Small intestine (tissue), 16 donors: ENCODE measurements around the gene ZCCHC9. TPM values are rescaled to one million over a fixed set of nuclear protein-coding genes. Genes with fewer than 3 reads are reported as not detected.
"Not testable (repeated sequence)": the region's sequence is repeated elsewhere in the genome, so short reads cannot be mapped to it uniquely, and the experiment has no call there.

ENCODE experiments used
- DNase-seq, 2 donors: peaks; one replicate each; pipeline versions ENCODE4 v3.0.0 to v3.0.0-alpha.2; 2013
- FAIRE-seq: peaks from 2 replicates; lab custom pipeline; 2012; peaks lifted over from hg19 to GRCh38; lab: Jason Lieb, UNC
- H3K27ac ChIP-seq, 3 donors: one replicate each; pipeline ENCODE4 v1.5.1; 2013; ENCODE audit warnings: low read length in 2 of 3, mild to moderate bottlenecking in 2 of 3, control low read depth in 1 of 3, inconsistent platforms in 1 of 3, low read depth in 1 of 3, moderate library complexity in 1 of 3
- H3K27me3 ChIP-seq, 3 donors: one replicate each; pipeline ENCODE4 v1.6.1; 2013; ENCODE audit warnings: low read length in 3 of 3, inconsistent platforms in 1 of 3; ENCODE audit not compliant: control insufficient read depth in 3 of 3, insufficient read depth in 3 of 3
- H3K36me3 ChIP-seq, 3 donors: one replicate each; pipeline ENCODE4 v1.6.1; 2013; ENCODE audit warnings: low read length in 3 of 3, inconsistent platforms in 1 of 3, low read depth in 1 of 3, mild to moderate bottlenecking in 1 of 3, moderate library complexity in 1 of 3; ENCODE audit not compliant: control insufficient read depth in 3 of 3, insufficient read depth in 2 of 3
- H3K4me1 ChIP-seq, 3 donors: one replicate each; pipeline ENCODE4 v1.6.1; 2013; ENCODE audit warnings: low read length in 2 of 3, inconsistent platforms in 1 of 3, low read depth in 1 of 3, mild to moderate bottlenecking in 1 of 3, moderate library complexity in 1 of 3; ENCODE audit not compliant: control insufficient read depth in 3 of 3, insufficient read depth in 2 of 3
- H3K4me3 ChIP-seq, 3 donors: one replicate each; pipeline ENCODE4 v1.5.1; 2013; ENCODE audit warnings: low read length in 3 of 3, control low read depth in 1 of 3, inconsistent platforms in 1 of 3, low read depth in 1 of 3, mild to moderate bottlenecking in 1 of 3, moderate library complexity in 1 of 3
- H3K9me3 ChIP-seq, 2 donors: one replicate each; pipeline ENCODE4 v1.6.1; 2013; ENCODE audit warnings: low read depth in 1 of 2, low read length in 1 of 2; ENCODE audit not compliant: control insufficient read depth in 2 of 2, insufficient read depth in 1 of 2
- WGBS, 3 donors: extraction: QIAGEN DNeasy Blood & Tissue Kit; methylation state at CpG; one replicate each; pipeline ENCODE4 v1.1.7; 2013; 5-methylcytosine and 5-hydroxymethylcytosine counted together
- long read RNA-seq, 10 donors: transcript quantifications; one replicate each; lab custom pipeline, GENCODE V29; 2026
- polyA plus RNA-seq, 4 donors: library from polyadenylated mRNA; stranded (reverse) in 3 of 4; unstranded in 1 of 4; fragments of 200-250 nt in 3 of 4; fragments of 120-200 nt in 1 of 4; gene quantifications; one replicate each; pipeline versions ENCODE4 v1.2.1 to v1.2.3, GENCODE V29; 2013
- donor health status: healthy with polysubstance abuse.
- donor health status: control.
- donor health status: control.
- donor health status: Bipolar disorder and iron deficiency.
- donor health status: healthy.

Gene ZCCHC9, protein sequence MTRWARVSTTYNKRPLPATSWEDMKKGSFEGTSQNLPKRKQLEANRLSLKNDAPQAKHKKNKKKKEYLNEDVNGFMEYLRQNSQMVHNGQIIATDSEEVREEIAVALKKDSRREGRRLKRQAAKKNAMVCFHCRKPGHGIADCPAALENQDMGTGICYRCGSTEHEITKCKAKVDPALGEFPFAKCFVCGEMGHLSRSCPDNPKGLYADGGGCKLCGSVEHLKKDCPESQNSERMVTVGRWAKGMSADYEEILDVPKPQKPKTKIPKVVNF
- polyA plus RNA-seq: 10 to 100 TPM; 24.4 to 38.7 (median 30.4) TPM
- long read RNA-seq, donor 1, full-length matches to known transcripts: 40 of 87 reads
- long read RNA-seq, donor 1, partial matches to known transcripts: 47 of 87 reads
- long read RNA-seq, donor 1, other reads (novel, unspliced or antisense): 0 of 87 reads
- long read RNA-seq, donor 2, full-length matches to known transcripts: 3 of 3 reads
- long read RNA-seq, donor 2, partial matches to known transcripts: 0 of 3 reads
- long read RNA-seq, donor 2, other reads (novel, unspliced or antisense): 0 of 3 reads
- long read RNA-seq, donor 3, full-length matches to known transcripts: 14 of 14 reads
- long read RNA-seq, donor 3, partial matches to known transcripts: 0 of 14 reads
- long read RNA-seq, donor 3, other reads (novel, unspliced or antisense): 0 of 14 reads
- long read RNA-seq, donor 4: 0 reads
- long read RNA-seq, donor 5: 0 reads
- long read RNA-seq, donor 6, full-length matches to known transcripts: 17 of 24 reads
- long read RNA-seq, donor 6, partial matches to known transcripts: 7 of 24 reads
- long read RNA-seq, donor 6, other reads (novel, unspliced or antisense): 0 of 24 reads
- long read RNA-seq, donor 7, full-length matches to known transcripts: 8 of 8 reads
- long read RNA-seq, donor 7, partial matches to known transcripts: 0 of 8 reads
- long read RNA-seq, donor 7, other reads (novel, unspliced or antisense): 0 of 8 reads
- long read RNA-seq, donor 8: 0 reads
- long read RNA-seq, donor 9, partial matches to known transcripts: 0 of 2 reads
- long read RNA-seq, donor 9, other reads (novel, unspliced or antisense): 0 of 2 reads
- long read RNA-seq, donor 10, full-length matches to known transcripts: 15 of 39 reads
- long read RNA-seq, donor 10, partial matches to known transcripts: 24 of 39 reads
- long read RNA-seq, donor 10, other reads (novel, unspliced or antisense): 0 of 39 reads

DNA sequence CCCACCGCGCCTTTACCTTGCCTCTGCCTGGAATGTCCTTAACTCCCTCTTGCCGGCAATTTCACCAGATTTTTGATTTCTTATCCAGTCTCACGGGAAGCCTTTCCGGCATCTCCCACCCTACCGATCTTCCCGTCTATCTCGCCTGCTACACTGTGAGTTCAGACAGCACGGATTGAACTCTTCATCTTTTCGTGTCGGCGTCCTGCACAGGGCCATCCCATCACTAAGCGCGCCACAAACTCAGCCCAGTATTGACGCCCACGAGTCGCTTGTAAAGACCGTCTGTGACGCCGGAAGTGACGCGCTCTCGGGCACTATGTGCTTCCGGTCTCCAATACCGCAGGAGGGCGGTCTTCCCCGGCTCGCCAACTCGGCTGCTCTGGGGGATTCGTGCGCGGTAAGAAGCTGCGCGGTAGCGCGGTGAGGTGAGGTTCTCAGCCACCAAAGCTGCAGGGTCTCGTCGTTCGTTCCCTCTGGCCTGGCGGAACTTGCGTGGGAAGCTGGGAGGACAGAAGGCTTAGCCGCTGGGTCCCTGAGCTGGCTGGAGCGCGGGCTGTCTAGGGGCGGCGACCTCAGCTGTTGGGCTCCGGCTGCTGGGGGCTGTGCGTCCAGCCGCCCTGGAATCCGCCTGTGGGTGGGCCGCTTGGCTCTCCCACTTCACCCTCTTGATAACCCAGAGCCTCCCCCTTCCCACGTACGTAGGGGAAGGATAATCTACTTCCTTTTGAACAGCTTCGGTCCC is at the start of gene ZCCHC9:
Gene ZCCHC9, plus strand, starts transcription at position 317 of the 745 bp plus-strand sequence. CDS start 3,171 bp downstream, outside the sequence.
- 0 to 1% (median 0%) methylated on average over 49 to 54 of the region's 54 CpGs for WGBS, 3 donors
- peaks cover 7 to 16% (median 9%) of the 10 kb centered on the region in 3 donors for H3K4me1 ChIP-seq
- no peak for FAIRE-seq
- H3K27ac ChIP-seq: peak within 1 kb of the TSS; percentile 93 to 97 (median 93)
- peak; percentile 95 to 97 for DNase-seq
- H3K36me3 ChIP-seq: peaks cover 0 to 4% (median 0%) of the 10 kb centered on the region in 3 donors
- H3K27me3 ChIP-seq: no peaks in the 10 kb centered on the region
- peak within 1 kb of the TSS; percentile 68 to 76 (median 74) for H3K4me3 ChIP-seq
- no peaks in the 10 kb centered on the region for H3K9me3 ChIP-seq

DNA sequence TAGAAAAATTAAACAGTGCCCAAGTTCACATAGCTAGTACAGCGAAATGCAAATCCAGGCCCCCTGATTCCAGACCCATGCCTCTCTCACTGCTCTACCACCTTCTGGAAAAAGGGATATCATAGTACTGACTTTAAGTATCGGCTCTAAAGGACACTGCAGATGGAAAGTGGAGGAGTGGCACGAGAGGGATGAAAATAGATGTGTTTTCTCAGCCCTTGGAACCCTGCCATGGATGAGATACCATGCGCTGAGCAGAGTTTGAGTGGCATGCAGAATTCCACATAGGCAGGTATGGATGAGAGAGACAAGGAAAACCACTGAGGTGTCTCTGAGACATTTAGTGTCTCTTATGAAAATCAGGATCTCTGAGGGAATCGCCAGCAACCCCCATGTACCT is 49.5 kb upstream of the ZCCHC9 start:
- H3K9me3 ChIP-seq: no peaks in the 10 kb centered on the region
- H3K4me1 ChIP-seq: no peaks in the 10 kb centered on the region
- no peak overlapping the region for H3K27ac ChIP-seq
- WGBS, 3 donors: 71 to 76% (median 73%) methylated on average over 5 of the region's 5 CpGs
- no peaks in the 10 kb centered on the region for H3K27me3 ChIP-seq
- no peak for FAIRE-seq
- H3K4me3 ChIP-seq: no peak overlapping the region
- H3K36me3 ChIP-seq: peaks cover 0 to 18% (median 0%) of the 10 kb centered on the region in 3 donors
- no peak for DNase-seq

DNA sequence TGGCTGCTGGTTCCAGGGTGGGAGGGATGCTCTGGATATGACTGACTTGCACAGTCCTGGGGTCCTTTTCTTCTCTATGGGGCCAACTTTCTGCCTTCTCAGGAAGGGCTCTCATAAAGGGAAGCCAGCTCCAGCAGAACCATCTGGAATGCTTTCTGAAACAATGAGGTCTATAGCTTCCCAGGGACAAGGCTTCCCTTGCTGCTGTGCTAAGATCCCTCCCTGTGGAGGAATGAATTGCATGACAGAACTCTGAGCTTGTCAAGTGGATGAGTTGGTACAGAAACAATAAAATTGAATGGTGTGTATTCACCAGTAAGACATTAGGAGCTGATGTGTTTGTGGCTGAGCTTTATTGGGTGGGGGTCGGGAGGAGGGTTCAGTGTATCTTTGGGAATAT is 48.5 kb upstream of the ZCCHC9 start:
- Histone ChIP-seq H3K27me3 (no peaks in the 10 kb centered on the region), H3K27ac (no peak overlapping the region), H3K4me3 (no peak overlapping the region), H3K36me3 (peaks cover 0 to 18% (median 0%) of the 10 kb centered on the region in 3 donors), H3K9me3 (no peaks in the 10 kb centered on the region), H3K4me1 (no peaks in the 10 kb centered on the region)
- FAIRE-seq (no peak), DNase-seq (no peak)
- WGBS, 3 donors: 90 to 94% (median 92%) methylated on average over 1 of the region's 1 CpG

DNA sequence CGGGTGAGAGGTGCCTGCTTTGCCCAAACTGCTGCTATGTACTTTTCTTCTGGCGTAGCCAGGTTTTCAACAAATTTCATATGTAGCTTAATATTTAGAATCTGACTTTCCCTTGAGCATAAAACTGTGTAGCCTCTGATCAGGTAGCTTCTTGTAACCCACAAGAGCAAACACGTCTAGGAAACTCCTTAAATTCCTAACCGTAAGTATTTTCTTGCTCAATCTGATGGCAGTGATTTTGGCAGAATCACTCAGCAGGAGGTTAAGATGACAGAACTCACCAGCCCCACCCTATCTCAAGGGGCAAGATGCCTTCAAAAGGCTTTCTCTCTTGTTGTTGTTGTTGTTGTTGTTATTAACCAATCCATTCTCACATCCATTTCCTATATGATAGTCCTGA is 47.5 kb upstream of the ZCCHC9 start:
- no peak for FAIRE-seq
- H3K9me3 ChIP-seq: no peaks in the 10 kb centered on the region
- no peak overlapping the region for H3K27ac ChIP-seq
- H3K27me3 ChIP-seq: no peaks in the 10 kb centered on the region
- no peaks in the 10 kb centered on the region for H3K4me1 ChIP-seq
- no peak overlapping the region for H3K4me3 ChIP-seq
- peaks cover 0 to 18% (median 0%) of the 10 kb centered on the region in 3 donors for H3K36me3 ChIP-seq
- no peak for DNase-seq
- WGBS, 3 donors: 85 to 97% (median 94%) methylated on average over 4 of the region's 4 CpGs

DNA sequence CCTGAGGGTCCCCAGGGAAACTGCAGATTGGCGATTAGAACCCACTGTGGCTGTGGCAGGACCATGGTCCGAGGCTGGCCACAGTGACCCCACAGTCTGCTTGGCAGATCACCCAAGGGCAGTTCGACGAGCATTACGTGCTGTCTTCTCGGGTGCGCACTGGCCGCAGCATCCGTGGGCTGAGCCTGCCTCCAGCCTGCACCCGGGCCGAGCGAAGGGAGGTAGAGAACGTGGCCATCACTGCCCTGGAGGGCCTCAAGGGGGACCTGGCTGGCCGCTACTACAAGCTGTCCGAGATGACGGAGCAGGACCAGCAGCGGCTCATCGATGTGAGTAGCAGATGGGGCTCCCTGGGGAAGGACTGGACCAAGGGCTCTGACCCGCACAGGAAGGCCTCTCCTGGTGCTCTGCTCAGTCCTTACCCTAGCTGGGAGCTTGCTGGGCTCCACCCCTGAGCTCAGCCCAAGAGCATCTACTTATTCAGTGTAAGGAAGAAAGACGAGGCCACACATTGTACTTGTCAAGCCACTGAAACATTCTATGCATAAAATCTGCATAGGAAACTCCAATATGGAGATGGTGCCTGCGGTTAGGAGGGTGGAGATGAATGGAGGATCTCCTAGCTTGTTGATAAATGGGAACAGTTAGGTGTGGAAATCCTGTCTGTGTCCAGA is 46.4 kb upstream of the ZCCHC9 start:
- H3K9me3 ChIP-seq: no peaks in the 10 kb centered on the region
- H3K4me1 ChIP-seq: no peaks in the 10 kb centered on the region
- peaks cover 0 to 20% (median 0%) of the 10 kb centered on the region in 3 donors for H3K36me3 ChIP-seq
- FAIRE-seq (no peak), DNase-seq (no peak)
- no peak overlapping the region for H3K4me3 ChIP-seq
- 96 to 97% (median 97%) methylated on average over 21 of the region's 21 CpGs for WGBS, 3 donors
- H3K27ac ChIP-seq: no peak overlapping the region
- no peaks in the 10 kb centered on the region for H3K27me3 ChIP-seq

DNA sequence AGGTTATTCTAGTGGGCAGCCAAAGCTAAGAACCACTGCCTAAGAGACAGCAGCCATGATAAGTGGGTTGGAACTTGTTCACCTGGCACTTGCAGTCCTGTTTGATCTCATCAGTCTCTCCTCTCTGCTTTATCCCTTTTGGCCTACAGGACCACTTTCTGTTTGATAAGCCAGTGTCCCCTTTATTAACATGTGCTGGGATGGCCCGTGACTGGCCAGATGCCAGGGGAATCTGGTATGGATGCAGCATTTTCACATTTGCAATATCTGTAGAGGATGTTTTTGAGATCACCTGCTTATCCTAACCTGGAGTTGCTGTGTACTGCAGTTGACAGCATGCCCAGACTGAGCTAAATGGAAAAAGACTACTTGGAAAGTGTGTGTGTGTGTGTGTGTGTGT is 44.6 kb upstream of the ZCCHC9 start:
- no peak overlapping the region for H3K27ac ChIP-seq
- no peaks in the 10 kb centered on the region for H3K4me1 ChIP-seq
- H3K27me3 ChIP-seq: no peaks in the 10 kb centered on the region
- 88 to 100% (median 90%) methylated on average over 1 of the region's 1 CpG for WGBS, 3 donors
- FAIRE-seq (no peak), DNase-seq (no peak)
- no peaks in the 10 kb centered on the region for H3K9me3 ChIP-seq
- H3K36me3 ChIP-seq: peaks cover 0 to 15% (median 0%) of the 10 kb centered on the region in 3 donors
- H3K4me3 ChIP-seq: no peak overlapping the region

DNA sequence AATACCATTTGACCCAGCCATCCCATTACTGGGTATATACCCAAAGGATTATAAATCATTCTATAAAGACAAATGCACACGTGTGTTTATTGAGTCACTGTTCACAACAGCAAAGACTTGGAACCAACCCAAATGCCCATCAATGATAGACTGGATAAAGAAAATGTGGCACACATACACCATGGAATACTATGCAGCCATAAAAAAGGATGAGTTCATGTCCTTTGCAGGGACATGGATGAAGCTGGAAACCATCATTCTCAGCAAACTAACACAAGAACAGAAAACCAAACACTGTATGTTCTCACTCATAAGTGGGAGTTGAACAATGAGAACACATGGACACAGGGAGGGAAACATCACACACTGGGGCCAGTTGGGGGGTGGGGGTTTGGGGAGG is 38.6 kb upstream of the ZCCHC9 start:
- 85 to 90% (median 87%) methylated on average over 1 of the region's 1 CpG for WGBS, 3 donors
- H3K9me3 ChIP-seq, H3K4me1 ChIP-seq, DNase-seq, H3K36me3 ChIP-seq, H3K27ac ChIP-seq, H3K27me3 ChIP-seq, FAIRE-seq, H3K4me3 ChIP-seq: not testable (repeated sequence)
